Posterior cingulate gyrus (tissue), 11 donors: ENCODE measurements around the gene PTGIS.
"Not testable (repeated sequence)": the region's sequence is repeated elsewhere in the genome, so short reads cannot be mapped to it uniquely, and the experiment has no call there.

Experiments
- DNase-seq, 10 donors: peaks; one replicate each; pipeline versions ENCODE4 v3.0.0 to v3.0.0-alpha.2; 2020 to 2021; ENCODE audit warnings: mixed read lengths in 3 of 10
- intact Hi-C: fragments of 100-400 bp; cut with DNase I; formaldehyde crosslinking; loops from one replicate; pipeline ENCODE4 v1.15.1; 2023

PTGIS gene

GRCh38 chr20:49581482-49581881 lies 13.5 kb upstream of the PTGIS start:
- intact Hi-C loops: no loop called here

DNA sequence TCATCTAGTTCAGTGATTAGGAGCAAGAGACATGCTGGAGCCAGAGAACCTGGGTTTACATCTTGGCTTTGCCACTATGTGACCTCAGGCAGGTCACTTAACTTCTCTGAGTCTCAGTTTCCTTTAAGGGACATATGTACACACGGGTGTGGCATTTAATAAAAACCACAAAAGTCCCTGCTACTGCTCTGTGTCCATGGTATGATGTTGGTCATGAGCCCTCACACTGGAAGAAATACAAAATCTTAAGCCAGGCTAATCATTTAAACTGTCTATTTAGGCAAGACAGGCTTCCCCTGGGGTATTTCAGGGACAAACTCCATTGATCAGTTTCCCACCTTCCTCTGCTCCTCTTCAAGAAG lies 12.9 kb upstream of the PTGIS start:
- no peak for DNase-seq
- intact Hi-C loops: no loop called here

More at GRCh38 chr20:49581482-49581881, 13.5 kb upstream of the PTGIS start:
- no peak for DNase-seq

- intact Hi-C loops: no loop called here
- DNase-seq: no peak
These were observed 12.2 kb upstream of the PTGIS start for GRCh38 chr20:49579874-49580812.

GRCh38 chr20:49579195-49579594 lies 11.3 kb upstream of the PTGIS start:
- no peak for DNase-seq
- intact Hi-C loops: no loop called here

GRCh38 chr20:49578436-49578835 lies 10.5 kb upstream of the PTGIS start:
- no peak for DNase-seq
- intact Hi-C loops: no loop called here

DNA sequence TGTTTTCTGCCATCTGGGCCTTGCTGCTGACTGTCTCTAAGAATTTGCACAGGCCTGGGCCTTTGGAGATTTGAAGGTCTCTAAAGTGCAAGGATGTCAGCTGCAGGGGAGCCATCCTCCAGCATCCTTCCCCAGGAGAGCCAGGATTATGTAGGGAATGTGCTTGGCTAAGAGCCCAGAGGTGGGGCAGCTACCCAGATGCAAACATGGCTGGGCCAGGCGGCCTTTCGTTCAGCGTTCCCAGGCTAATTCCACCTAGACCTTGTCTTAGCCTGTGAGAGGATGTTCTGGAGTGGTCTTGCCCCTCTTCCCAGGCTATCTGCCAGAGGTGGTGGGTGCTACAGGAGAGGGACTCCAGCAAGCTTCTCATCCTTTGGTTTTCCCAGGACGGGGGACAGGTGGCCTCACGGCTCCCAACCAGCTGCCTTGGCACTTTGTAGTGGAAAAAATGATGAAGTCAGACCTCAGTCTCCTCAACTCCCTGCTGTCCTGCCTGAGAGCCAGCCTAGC lies 7.7 kb upstream of the PTGIS start:
- intact Hi-C loops: no loop called here
- no peak for DNase-seq

GRCh38 chr20:49573900-49574416 lies 6.0 kb upstream of the PTGIS start:
- DNase-seq: no peak
- intact Hi-C loops: no loop called here

- intact Hi-C loops: no loop called here
- DNase-seq: no peak
These were observed 4.9 kb upstream of the PTGIS start for GRCh38 chr20:49572857-49573256.

- no peak for DNase-seq
- intact Hi-C loops: no loop called here
These were observed 3.6 kb upstream of the PTGIS start for GRCh38 chr20:49571553-49571835.

- intact Hi-C loops: no loop called here
These were observed 3.1 kb upstream of the PTGIS start for GRCh38 chr20:49570828-49571552.

DNA sequence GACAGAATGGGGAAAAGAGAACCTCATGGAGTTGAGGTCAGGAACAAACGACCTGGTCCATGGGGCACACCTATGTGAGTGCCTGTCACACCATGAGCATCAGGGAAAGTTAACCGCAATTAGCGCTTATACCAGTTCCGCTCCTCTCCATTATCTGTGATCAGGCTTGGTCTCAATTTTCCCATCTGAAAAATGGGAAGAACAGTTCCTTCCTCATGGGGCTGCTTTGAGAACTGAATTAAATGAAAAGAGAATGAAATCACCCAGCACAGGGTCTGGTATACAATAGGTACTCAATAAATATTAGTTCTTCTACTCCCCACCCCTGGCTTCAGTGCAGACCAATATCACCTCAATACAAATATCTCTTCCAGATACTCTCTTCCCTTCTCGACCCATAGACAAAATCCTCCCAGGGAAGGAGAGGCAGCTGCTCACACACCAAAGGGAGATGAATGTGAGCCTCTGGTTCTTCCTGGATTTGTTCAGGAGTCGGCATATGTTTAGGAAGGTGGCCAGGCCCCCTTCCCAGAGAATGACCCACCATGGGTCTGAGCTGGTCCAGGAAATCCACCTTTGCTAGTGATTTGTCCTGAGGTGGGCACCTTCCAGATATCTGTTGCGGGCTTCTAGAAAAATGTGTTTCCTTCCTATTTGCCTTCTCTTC lies 2.4 kb upstream of the PTGIS start:
- intact Hi-C loops: no loop called here
- DNase-seq: no peak

More at GRCh38 chr20:49570828-49571552, 3.1 kb upstream of the PTGIS start:
- no peak for DNase-seq

DNA sequence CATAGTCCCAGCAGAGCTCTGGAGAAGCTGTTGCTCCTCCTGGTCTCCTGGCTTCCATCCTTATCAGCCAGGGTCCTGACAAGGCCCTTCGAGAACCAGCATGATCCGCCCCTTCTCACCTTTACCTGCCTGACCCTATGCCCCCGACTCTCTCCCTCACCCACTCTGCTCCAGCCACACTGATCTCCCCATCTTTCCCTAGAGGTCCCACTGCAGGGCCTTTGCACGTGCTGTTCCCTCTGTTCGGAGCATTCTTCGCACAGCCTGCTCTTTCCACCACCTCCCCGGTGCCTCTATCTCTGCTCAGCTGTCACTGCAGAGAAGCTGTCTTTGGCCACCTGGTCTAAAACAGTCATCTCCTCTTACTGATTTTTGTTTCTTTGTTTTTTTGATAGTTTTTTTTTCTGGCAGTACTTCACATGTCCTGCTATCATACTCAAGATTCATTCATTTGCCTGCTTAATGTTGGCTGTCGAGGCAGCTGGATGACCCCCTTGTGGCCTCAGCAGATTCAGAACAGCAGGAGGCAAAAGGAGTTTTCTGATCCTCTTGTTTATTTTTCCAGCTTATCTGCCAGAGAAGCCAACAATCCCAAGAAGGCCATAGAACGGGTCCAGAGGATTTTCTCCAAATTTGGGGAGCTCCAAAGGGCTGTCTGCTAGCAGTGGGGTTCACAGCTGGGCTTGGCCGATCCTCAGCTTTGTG lies 1.6 kb upstream of the PTGIS start:
- intact Hi-C loops: no loop called here
- DNase-seq: no peak

DNA sequence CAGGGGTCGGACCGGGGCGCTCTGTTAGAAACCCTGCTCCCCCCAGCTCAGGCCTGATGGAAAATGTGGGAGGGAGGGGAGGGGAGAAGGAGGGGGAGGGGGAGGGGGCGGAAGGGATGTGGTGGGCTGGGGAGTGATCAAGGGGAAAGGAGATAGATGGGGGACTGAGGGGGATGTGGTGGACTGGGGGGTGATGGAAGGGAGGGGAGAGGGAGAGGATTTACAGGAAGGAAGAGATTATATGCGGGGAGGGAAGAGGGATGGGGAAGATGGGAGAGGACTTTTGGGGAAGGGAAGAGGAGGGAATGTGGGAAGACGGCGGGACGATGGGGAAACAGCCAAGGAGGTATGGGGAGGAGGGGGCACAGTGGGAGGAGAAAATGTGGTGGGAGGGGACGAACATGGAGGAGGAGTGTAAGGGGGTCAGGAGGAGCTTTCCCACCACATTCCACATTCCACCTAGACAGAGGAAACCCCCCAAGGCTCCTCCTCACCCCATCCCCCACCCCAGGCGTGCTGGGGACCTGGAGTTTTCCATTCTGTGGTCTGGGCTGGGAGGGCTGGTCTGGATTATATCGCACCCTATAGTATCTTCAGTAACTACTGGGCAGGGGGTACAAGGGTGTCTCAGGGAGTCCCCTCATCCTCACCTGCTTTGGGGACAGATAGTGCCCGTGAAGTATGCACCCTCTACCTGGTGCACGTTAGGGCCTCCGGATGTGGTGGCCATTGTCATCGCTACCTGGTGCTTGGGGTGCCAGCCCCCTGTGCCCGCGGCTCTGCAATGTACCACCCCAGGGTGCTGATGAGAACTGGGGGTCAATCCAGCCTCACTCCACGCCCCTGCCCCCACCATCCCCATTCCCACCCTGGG lies 578 bp upstream of the PTGIS start:
- intact Hi-C loops: no loop called here
- DNase-seq: no peak

DNA sequence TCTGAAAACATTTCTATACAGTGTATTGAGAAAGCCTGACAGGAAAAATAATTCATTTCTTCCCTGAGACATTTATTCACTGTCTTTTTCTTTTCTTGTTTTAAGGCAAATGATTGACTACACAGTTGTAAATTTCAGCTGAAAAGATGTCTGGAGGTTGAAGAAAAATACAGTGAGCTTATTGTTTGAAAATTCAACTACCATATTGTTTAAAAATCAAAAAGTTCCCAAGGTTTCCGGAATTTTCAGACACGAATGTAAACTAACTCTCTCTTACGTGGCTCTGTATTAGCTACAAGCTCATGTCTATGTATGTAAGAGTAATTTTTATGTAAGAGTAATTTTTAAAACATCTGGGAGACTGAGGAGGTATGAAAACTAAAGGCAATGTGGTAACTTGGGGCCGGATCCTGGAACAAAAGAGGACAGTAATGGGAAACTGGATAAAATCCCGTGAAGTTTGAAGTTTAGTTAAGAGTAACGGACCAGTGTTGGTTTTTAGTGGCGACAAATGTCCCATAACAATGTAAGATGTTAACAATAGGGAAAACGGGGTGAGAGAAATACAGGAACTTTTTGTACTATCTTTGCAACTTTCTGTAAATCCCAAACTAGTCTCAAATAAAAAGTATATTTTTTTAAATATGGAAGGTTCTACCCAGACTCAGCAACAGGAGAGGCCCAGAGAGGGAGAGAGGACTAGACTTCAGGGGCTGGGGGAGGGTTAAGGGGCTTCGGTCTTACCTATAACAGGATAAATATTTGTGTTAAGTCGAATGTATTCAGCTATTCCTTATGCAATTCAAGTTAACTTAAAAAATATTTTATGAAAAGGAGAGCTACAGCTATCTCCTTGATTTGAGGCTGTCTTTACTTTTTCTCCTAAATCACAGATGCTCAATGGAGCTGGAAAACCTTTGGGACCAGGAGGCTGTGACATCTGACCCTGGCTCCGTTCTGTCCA lies 1.3 kb downstream of the PTGIS start:
- DNase-seq: no peak
- intact Hi-C loops: no loop called here

DNA sequence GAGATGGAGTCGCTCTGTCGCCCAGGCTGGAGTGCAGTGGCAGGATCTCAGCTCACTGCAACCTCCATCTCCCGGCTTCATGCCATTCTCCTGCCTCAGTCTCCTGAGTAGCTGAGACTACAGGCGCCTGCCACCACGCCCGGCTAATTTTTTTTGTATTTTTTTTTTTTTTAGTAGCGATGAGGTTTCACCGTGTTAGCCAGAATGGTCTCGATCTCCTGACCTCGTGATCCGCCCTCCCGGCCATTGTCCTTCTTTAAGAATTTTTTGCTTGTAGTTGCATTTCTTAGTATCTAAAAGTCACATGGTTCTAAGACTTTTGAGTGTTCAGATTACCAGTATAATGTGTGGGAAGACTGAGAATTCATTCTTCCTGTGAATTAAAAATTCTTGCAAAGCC lies 2.9 kb downstream of the PTGIS start:
- DNase-seq, intact Hi-C loops: not testable (repeated sequence)

- no peak for DNase-seq
- intact Hi-C loops: no loop called here
These were observed 4.6 kb downstream of the PTGIS start for GRCh38 chr20:49563015-49563980.
